Measurements from ENCODE around the gene ZBTB14.

Gene ZBTB14

DNA sequence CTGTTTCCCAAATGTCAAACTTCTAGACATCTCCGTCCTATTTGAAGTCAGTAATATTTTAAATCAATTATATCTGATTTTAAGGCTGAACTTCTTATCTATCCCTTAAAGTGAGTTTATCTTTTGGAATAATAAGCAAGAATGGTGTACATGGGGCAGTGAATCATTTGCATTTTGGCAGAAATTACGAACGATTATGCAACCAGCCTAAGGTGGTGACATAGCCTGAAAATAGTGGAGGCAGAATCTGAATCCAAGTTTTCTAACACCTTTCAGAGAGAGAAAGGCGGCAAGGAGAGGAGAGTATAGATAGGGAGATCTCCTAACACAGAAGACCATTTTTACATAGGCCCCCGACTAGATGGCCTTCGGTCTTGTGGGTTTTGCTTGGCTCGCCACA, 10.7 kb downstream of the ZBTB14 start:
- ChIA-PET CTCF (no interaction called here), POLR2A (ENCODE audit: low non-redundant PET) (no interaction called here)

DNA sequence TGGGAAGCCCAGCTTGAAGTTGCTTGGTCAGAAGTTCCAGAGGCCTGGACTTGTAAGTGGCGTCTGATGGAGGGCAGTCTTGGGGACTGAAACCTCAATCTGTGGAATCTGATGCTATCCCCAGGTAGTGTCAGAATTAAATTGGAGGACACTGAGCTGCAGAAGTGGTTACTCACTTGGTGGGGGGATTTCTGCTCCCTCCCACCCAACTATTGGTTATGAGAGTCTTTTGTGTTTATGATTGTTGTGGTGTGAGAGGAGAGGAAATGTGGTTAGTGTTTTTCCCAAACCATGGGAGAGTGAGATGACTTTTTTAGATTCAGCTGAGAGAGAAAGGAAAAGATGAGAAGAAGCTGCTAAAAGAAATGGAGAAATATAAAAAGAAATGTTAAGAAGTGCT, 12.8 kb downstream of the ZBTB14 start:
- CTCF ChIA-PET, result no interaction called here
- TF ChIP-seq, protein P1, sequence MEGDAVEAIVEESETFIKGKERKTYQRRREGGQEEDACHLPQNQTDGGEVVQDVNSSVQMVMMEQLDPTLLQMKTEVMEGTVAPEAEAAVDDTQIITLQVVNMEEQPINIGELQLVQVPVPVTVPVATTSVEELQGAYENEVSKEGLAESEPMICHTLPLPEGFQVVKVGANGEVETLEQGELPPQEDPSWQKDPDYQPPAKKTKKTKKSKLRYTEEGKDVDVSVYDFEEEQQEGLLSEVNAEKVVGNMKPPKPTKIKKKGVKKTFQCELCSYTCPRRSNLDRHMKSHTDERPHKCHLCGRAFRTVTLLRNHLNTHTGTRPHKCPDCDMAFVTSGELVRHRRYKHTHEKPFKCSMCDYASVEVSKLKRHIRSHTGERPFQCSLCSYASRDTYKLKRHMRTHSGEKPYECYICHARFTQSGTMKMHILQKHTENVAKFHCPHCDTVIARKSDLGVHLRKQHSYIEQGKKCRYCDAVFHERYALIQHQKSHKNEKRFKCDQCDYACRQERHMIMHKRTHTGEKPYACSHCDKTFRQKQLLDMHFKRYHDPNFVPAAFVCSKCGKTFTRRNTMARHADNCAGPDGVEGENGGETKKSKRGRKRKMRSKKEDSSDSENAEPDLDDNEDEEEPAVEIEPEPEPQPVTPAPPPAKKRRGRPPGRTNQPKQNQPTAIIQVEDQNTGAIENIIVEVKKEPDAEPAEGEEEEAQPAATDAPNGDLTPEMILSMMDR (conservative IDR thresholded peaks at IDR 0.05; ENCODE audit: low read depth), result no peak
- no peak for DNase-seq (ENCODE audit: low spot score)
- H3K27ac ChIP-seq, result no peak overlapping the region
- POLR2A ChIA-PET (ENCODE audit: low non-redundant PET), result no interaction called here

More for the DNA sequence above, 10.7 kb downstream of the ZBTB14 start:
- TF ChIP-seq, protein P1 (conservative IDR thresholded peaks at IDR 0.05; ENCODE audit: low read depth), result no peak
- no peak for DNase-seq (ENCODE audit: low spot score)
- no peak overlapping the region for H3K27ac ChIP-seq

DNA sequence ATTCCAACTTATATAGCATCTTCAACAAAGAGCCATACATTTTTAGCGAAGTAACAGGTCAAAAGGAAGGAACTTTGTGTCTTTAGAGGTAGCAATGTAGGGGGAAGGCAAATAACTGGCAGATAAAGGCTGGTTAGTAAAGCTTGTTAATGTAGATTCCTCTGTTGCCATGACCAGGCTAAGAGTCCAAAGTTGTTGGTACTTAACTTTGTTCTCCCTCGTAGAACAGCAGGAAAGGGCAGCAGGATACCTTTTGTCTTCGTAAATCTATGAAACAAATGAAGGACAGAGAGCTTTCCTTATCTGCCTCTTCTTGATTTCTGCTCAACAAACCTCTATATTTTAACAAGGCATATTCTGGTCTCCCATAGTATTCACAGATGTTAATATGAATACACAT, 18.6 kb downstream of the ZBTB14 start:
- CTCF ChIA-PET, result no interaction called here
- no peak overlapping the region for H3K27ac ChIP-seq
- no peak for DNase-seq (ENCODE audit: low spot score)
- POLR2A ChIA-PET (ENCODE audit: low non-redundant PET), result no interaction called here
- TF ChIP-seq, protein P1 (conservative IDR thresholded peaks at IDR 0.05; ENCODE audit: low read depth), result no peak

DNA sequence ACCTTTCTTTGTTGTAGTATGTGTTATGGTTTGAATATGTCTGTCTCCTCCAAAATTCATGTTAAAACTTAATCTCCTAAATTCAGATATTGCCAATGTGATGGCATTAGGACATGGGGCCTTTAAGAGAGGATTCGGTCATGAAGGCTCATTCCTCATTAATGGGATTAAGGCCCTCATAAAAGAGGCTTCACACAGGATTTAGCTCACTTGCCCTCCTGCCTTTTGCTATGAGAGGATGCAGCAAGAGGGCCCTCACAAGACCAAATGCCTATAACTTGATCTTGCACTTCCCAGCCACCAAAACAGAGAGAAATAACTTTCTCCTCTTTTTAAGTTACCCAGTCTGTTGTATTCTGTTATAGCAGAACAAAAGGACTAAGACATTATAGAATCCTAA, 19.7 kb downstream of the ZBTB14 start:
- TF ChIP-seq, protein P1 (conservative IDR thresholded peaks at IDR 0.05; ENCODE audit: low read depth), result no peak

GRCh38 chr18:5268874-5269273, 26.7 kb downstream of the ZBTB14 start:
- ChIA-PET POLR2A (ENCODE audit: low non-redundant PET) (no interaction called here), CTCF (no interaction called here)
- H3K27ac ChIP-seq, result no peak overlapping the region
- TF ChIP-seq, protein P1 (conservative IDR thresholded peaks at IDR 0.05; ENCODE audit: low read depth), result no peak
- DNase-seq (ENCODE audit: low spot score), result no peak

More for the DNA sequence above, 19.7 kb downstream of the ZBTB14 start:
- H3K27ac ChIP-seq, result no peak overlapping the region
- CTCF ChIA-PET, result no interaction called here
- POLR2A ChIA-PET (ENCODE audit: low non-redundant PET), result no interaction called here
- DNase-seq (ENCODE audit: low spot score), result no peak

- no peak overlapping the region for H3K27ac ChIP-seq
- ChIA-PET POLR2A (ENCODE audit: low non-redundant PET) (no interaction called here), CTCF (no interaction called here)
- DNase-seq (ENCODE audit: low spot score), result no peak
- TF ChIP-seq, protein P1 (conservative IDR thresholded peaks at IDR 0.05; ENCODE audit: low read depth), result no peak
Observed at GRCh38 chr18:5266721-5267120, 28.8 kb downstream of the ZBTB14 start.

- POLR2A ChIA-PET (ENCODE audit: low non-redundant PET), result no interaction called here
- CTCF ChIA-PET, result no interaction called here
- no peak for DNase-seq (ENCODE audit: low spot score)
- no peak overlapping the region for H3K27ac ChIP-seq
- TF ChIP-seq, protein P1 (conservative IDR thresholded peaks at IDR 0.05; ENCODE audit: low read depth), result no peak
Observed at GRCh38 chr18:5253910-5254309, 41.6 kb downstream of the ZBTB14 start.

All from RWPE1 (cell line).